GM21423 (cell line): Measurements from ENCODE around the gene NUP188.

Experiments
- ATAC-seq: cut with Tn5 transposase; IDR thresholded peaks from one replicate; pipeline ENCODE4 v1.9.1; 2021; ENCODE audit warnings: mild to moderate bottlenecking, moderate library complexity; ENCODE audit not compliant: unreplicated experiment

Gene NUP188

GRCh38 chr9:128916204-128916603 lies 31.3 kb upstream of the NUP188 start:
- ATAC-seq, result no peak

DNA sequence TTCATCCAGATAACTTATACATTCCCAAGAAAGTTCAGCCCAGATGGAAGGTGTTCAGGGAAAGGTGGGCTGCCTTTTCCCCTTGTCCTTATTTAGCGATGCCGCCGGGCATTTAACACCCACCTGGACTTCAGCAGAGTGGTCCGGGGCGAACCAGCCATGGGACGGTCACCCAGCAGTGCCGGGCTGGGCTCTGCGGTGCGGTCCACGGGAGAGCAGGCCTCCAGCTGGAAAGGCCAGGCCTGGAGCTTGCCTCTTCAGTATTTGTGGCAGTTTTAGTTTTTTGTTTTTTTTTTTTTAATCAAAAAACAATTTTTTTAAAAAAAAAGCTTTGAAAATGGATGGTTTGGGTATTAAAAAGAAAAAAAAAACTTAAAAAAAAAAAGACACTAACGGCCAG lies 30.8 kb upstream of the NUP188 start:
- ATAC-seq, result no peak

- ATAC-seq, result no peak
Measured at GRCh38 chr9:128917151-128917849, 30.2 kb upstream of the NUP188 start.

DNA sequence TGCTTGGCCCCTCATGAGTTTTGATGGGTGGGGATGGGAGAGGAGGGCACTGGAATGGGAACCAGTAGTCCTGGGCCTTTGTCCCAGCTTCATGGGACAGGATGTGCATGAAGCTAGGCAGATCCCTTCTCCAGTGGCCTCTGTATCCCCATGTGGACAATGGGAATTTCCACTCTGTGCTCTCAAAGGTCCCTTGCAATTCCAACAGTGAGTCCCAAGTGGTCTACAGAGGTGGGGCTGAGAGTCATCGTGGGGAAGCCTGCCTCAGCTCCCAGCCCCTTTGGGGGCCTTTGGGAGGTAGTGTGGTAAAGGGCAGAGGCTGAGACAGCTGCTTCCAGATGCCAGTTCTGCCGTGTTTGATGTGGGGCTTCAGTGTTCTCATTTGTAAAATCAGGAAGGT lies 28.6 kb upstream of the NUP188 start:
- no peak for ATAC-seq

DNA sequence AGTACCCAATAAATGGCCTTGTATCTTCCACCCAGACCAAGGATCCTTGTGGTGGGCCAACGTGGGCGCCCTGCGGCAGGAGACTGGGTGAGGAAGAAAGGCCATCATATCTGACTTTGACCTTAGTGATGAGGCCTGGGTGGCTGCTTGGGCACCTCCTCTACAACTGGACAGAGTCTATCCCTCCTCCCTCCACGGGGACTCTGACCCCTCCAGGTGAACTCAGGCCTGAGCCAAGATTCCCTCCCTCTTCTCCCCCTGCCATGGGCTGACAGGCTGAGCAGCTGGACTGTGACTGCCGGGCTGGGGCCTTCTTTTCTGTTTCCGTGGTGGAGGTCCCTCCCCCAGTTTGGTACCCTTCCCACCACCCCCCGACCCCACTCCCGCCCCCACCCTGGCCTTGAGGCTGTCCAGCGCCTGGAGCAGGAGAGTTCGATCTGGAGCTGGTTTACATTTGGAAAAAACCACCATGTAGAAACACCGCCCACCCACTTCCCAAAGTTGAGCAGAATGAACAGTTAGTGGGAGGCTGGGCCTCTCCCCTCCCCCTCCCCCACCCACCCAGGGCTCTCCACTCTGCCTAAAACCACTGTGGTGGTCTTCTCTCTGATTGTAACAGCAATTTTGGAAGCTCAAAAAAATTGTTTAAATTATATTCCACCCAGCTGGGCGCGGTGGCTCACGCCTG lies 28.0 kb upstream of the NUP188 start:
- ATAC-seq, result no peak

DNA sequence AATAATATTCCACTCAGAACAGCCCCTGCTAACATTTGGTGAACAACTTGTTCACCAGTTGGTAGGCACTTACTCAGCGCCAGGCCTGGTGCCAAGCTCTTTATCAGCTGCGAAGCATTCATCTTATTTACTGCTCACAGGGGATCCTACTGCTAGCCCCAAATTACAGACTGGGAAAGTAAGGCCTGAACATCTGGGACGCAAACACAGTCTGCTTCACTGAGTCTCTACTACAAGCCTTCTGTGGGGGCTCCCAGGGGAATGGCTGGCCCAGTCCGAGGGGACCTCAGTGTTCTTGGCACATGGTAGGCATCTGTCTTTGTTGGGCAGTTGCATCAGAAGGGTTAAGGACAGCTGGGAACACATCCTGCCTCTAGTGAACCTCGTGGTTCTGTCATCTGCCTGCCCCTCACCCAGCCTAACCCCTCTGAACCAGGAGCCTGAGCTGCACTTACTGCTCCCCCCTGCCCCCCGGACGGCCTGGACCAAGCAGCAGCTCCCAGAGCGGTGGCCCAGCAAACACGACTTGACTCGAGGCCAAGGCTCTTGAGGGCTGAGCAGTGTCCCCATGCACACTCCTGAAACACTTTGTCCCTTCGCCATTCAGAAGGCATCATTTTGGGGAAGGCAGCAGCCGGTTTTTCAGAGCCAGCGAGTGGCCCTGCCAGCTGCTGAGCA lies 27.0 kb upstream of the NUP188 start, which contains the start of gene PHYHD1:
TSS of gene PHYHD1 (plus strand) at position 602 of the 678 bp plus-strand sequence. CDS start 1,342 bp downstream, outside the sequence.
- no peak for ATAC-seq

- ATAC-seq, result no peak
Measured at GRCh38 chr9:128921881-128922763, 25.4 kb upstream of the NUP188 start.

- no peak for ATAC-seq
Measured at GRCh38 chr9:128923493-128923883, 24.0 kb upstream of the NUP188 start.

DNA sequence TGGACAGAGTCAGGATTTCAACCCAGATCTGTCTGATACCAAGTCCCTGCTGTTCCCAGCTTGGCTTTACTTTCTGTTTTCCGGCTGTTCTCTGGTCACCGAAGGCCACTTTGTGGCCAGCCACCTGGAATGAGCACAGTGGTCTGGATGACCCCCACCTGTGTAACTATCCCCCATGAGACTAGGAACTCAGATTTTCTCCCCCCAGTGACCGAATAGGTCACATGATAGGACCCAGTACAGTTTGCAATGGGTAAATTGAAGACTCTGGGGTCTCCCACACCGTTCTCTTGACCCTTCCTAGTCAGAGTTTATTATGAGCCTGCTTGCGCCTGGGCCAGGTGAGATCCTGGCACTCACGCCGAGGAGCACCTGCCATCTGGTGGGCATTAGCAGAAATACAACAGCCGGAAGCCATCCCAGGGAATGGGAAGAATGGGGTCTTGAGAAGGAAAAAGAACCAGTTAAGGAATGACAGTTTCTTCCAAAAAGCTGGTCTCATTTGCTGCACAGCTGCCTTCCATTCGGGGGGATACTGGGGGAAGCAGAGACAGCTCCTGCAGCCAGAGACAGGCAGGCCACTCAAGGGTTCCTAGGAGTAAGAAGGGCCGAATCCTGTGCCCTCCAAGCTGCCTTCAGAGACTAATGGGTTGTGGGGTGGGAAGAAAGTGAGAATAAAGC lies 19.6 kb upstream of the NUP188 start:
- ATAC-seq, result no peak

DNA sequence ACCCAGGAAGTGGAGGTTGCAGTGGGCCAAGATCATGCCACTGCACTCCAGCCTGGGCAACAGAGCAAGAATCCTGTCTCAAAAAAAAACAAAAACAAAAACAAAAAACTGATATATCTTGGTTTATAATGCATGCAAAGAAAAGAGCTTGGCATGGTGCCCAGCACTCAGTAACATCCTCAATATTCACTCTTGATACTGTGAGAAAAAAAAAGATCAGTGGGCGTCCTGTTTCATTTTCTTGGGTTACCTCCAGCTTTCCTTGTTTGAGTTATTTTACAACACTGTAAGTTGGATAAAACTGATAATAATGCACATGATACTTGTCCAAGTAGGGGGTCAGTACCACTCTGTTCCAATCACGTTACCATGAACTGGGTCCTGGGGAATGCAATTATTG lies 18.9 kb upstream of the NUP188 start:
- ATAC-seq, result no peak

DNA sequence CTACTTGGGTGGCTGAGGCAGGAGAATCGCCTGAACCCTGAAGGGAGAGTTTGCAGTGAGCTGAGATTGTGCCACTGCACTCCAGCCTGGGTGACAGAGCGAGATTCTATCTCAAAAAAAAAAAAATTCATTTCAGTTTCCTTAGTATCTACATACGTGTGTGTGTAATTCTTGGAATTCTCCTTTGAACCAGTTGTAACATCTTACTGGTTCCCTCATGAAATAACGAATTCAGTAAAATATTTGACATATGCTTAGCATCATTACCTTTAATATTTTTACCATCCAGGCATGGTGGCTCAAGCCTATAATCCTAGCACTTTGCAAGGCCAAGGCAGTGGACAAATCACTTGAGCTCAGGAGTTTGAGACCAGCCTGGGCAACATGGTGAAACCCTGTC lies 17.9 kb upstream of the NUP188 start:
- ATAC-seq, result no peak

DNA sequence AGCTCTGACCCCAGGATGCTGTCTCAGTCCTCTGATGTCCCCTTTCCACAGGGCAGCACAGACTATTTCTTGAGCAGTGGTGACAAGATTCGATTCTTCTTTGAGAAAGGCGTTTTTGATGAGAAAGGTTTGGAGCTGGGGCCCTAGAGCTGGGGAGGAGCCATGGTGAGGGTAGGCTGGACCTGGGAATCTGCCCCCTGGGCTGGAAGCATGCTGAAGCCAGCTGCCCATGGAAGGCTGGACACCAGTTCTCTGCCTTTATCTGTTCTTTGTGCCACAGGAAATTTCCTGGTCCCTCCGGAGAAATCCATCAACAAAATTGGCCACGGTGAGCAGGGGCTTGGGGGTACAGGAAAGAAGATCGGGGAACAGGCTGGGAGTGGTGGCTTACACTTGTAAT lies 13.8 kb upstream of the NUP188 start:
- no peak for ATAC-seq

- ATAC-seq, result no peak
Measured at GRCh38 chr9:128936171-128936865, 11.2 kb upstream of the NUP188 start.

GRCh38 chr9:128937310-128938165 lies 10.0 kb upstream of the NUP188 start:
- ATAC-seq, result no peak

GRCh38 chr9:128940271-128940921 lies 7.1 kb upstream of the NUP188 start:
- no peak for ATAC-seq

GRCh38 chr9:128940946-128941755 lies 6.3 kb upstream of the NUP188 start:
- ATAC-seq, result no peak

GRCh38 chr9:128943832-128944620 lies 3.5 kb upstream of the NUP188 start:
- ATAC-seq, result no peak
